Glutamatergic neuron (in vitro differentiated cells): ENCODE results near the gene RPL4. TPM values are rescaled to one million over a fixed set of nuclear protein-coding genes. Genes with fewer than 3 reads are reported as not detected.

ENCODE experiments used
- DNase-seq: peaks from one replicate; pipeline ENCODE4 v3.0.0; 2022
- H3K27ac Mint-ChIP-seq: one replicate; pipeline ENCODE4 v1.8.0; 2020; ENCODE audit warnings: mild to moderate bottlenecking, mixed read lengths, inconsistent platforms; ENCODE audit not compliant: unreplicated experiment
- H3K27me3 Mint-ChIP-seq: one replicate; pipeline ENCODE4 v1.8.0; 2020; ENCODE audit warnings: mild to moderate bottlenecking, moderate library complexity, mixed read lengths, inconsistent platforms; ENCODE audit not compliant: unreplicated experiment
- H3K36me3 Mint-ChIP-seq: one replicate; pipeline ENCODE4 v1.8.0; 2020; ENCODE audit warnings: mild to moderate bottlenecking, mixed read lengths, inconsistent platforms; ENCODE audit not compliant: unreplicated experiment
- H3K4me1 Mint-ChIP-seq: one replicate; pipeline ENCODE4 v1.8.0; 2020; ENCODE audit warnings: mild to moderate bottlenecking, low read depth, mixed read lengths, inconsistent platforms; ENCODE audit not compliant: unreplicated experiment
- H3K4me3 Mint-ChIP-seq: one replicate; pipeline ENCODE4 v1.8.0; 2020; ENCODE audit warnings: mild to moderate bottlenecking, mixed read lengths, inconsistent platforms; ENCODE audit not compliant: unreplicated experiment
- H3K9me3 Mint-ChIP-seq: one replicate; pipeline ENCODE4 v1.8.0; 2020; ENCODE audit warnings: mild to moderate bottlenecking, moderate library complexity, mixed read lengths, inconsistent platforms; ENCODE audit not compliant: unreplicated experiment
- CTCF ChIP-seq: fragments of 200-600 bp; sonication (generic); IDR thresholded peaks from one replicate; pipeline ENCODE4 v1.5.0; 2021; ENCODE audit not compliant: partially characterized antibody, unreplicated experiment
- total RNA-seq: library from RNA; stranded (reverse); fragmentation: NEBNext Ultra II Directional; extraction: Animal tissue kit (Norgen Biotek cat#: 25700); gene quantifications from one replicate; pipeline ENCODE4 v1.2.1, GENCODE V29; 2021; ENCODE audit not compliant: unreplicated experiment

Gene RPL4
- total RNA-seq, 1 donor from 2014 or later: 1,679 TPM

GRCh38 chr15:66523926-66524325 is 19.3 kb upstream of the RPL4 start:
- H3K4me3 Mint-ChIP-seq: no peak overlapping the region
- no peaks in the 10 kb centered on the region for H3K27me3 Mint-ChIP-seq
- no peaks in the 10 kb centered on the region for H3K9me3 Mint-ChIP-seq
- DNase-seq: no peak
- H3K4me1 Mint-ChIP-seq: no peaks in the 10 kb centered on the region
- TF ChIP-seq CTCF: no peak
- no peak overlapping the region for H3K27ac Mint-ChIP-seq
- no peaks in the 10 kb centered on the region for H3K36me3 Mint-ChIP-seq

- no peaks in the 10 kb centered on the region for H3K36me3 Mint-ChIP-seq
- no peak for DNase-seq
- H3K9me3 Mint-ChIP-seq: no peaks in the 10 kb centered on the region
- no peak overlapping the region for H3K4me3 Mint-ChIP-seq
- no peak for TF ChIP-seq CTCF
- H3K27me3 Mint-ChIP-seq: peaks cover 1% of the 10 kb centered on the region
- no peaks in the 10 kb centered on the region for H3K4me1 Mint-ChIP-seq
- H3K27ac Mint-ChIP-seq: no peak overlapping the region
These were observed 11.3 kb upstream of the RPL4 start for GRCh38 chr15:66515901-66516322.

GRCh38 chr15:66514586-66514985 is 9.9 kb upstream of the RPL4 start:
- no peak overlapping the region for H3K4me3 Mint-ChIP-seq
- H3K4me1 Mint-ChIP-seq: no peaks in the 10 kb centered on the region
- DNase-seq: no peak
- TF ChIP-seq CTCF: no peak
- peaks cover 1% of the 10 kb centered on the region for H3K27me3 Mint-ChIP-seq
- no peaks in the 10 kb centered on the region for H3K36me3 Mint-ChIP-seq
- H3K9me3 Mint-ChIP-seq: no peaks in the 10 kb centered on the region
- no peak overlapping the region for H3K27ac Mint-ChIP-seq

- Mint-ChIP-seq H3K4me1 (peaks cover 6% of the 10 kb centered on the region), H3K4me3 (no peak overlapping the region), H3K9me3 (peaks cover 4% of the 10 kb centered on the region), H3K27me3 (peaks cover 2% of the 10 kb centered on the region), H3K36me3 (no peaks in the 10 kb centered on the region), H3K27ac (no peak overlapping the region)
- DNase-seq: no peak
- no peak for TF ChIP-seq CTCF
These were observed 3.7 kb upstream of the RPL4 start for GRCh38 chr15:66508293-66508883.

- Mint-ChIP-seq H3K27ac (peak overlapping the region; percentile 97), H3K9me3 (peaks cover 4% of the 10 kb centered on the region), H3K27me3 (peaks cover 2% of the 10 kb centered on the region), H3K4me1 (peaks cover 13% of the 10 kb centered on the region), H3K36me3 (no peaks in the 10 kb centered on the region), H3K4me3 (peak overlapping the region; percentile 100)
- no peak for DNase-seq
- TF ChIP-seq CTCF: no peak
These were observed 1.2 kb upstream of the RPL4 start for GRCh38 chr15:66505818-66506217.
